NCI-H2196 treated with DMSO at 0.1 percent for 48 hours (cell line): ENCODE data around the gene RXRA.

ENCODE experiments used
- DNase-seq: peaks from one replicate; lab custom pipeline; 2025; ENCODE audit not compliant: unreplicated experiment; lab: John Stamatoyannopoulos, UW

Gene RXRA

DNA sequence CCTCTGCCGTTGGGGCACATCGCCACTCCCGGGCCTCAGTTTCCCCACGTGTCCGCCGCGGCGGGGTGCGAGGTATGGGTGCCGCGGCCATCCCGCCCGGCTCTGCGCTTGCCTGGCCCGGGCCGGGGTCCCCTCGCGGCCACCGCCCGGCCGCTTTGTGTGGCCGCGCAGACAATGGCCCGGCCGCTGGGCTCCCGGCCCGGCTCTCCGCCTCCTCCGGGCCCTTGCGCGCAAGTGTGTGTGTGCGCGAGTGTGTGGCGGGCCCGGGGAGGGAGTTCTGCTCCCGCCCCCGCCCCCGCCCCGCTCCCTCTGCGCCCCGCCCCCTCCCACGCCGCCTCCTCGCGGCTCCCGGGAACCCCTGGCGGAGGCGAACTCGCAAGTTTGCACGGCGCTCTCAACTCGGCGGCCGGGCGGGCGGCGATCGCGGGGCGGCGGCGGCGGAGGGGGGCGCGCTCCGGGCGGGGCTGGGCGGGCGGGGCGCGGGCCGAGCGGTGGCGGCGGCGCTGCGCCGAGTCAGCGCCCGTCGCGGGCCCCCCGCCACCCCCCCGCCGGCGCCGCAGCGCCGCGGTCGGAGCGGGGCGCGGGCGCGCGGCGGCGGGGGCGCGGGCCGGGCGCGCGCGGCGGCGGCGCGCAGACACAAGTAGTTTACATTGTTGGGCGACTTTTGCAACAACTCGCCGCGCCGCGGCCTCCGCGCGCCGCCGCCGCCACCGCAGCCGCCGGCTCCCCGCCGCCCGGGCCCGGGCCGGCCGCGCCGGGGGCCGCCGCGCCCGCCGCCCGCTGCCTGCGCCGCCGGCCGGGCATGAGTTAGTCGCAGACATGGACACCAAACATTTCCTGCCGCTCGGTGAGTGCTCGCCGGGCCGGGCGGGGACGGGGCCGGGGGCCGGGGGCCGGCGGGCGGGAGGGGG lies at the start of gene RXRA:
TSS of gene RXRA (plus strand) at position 643 of the 911 bp plus-strand sequence. CDS start at position 820, 177 bp downstream.
- DNase-seq = peak; percentile 56

DNA sequence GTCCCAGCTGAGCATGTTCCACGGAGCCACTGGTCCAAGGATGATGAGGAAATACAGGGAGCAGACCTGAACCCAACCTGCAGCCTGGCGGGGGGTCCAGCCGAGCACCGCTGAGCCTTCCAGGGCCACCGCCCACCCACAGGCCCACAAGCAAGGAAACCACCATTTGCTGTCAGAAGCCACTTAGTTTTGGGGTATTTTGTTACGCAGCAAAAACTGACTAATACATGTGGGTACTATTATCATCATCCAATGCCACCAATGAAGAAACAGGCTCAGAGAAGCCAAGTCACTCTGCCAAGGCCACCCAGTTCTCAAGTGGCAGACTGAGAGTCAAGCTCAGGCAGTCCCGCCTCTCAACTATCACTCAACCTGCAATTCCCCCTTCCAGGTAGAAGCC lies 48.0 kb upstream of the RXRA start:
- DNase-seq = no peak

DNA sequence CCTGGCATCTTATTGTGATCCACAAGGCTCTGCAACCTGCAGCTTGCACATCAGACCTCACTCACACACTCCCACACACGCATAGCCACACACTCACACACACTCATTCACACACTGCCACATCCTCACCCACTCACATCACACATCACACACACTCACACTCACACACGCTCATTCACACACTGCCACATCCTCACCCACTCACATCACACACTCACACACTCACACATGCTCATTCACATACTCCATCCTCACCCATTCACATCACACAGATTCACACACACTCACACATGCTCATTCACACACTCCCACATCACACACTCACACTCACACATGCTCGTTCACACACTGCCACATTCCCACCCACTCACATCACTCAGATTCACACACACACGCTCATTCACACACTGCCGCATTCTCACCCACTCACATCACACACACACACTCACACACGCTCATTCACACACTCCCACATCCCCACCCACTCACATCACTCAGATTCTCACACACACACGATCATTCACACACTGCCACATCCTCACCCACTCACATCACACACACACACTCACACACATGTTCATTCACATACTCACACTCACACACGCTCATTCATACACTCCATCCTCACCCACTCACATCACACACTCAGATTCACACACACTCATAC lies 47.1 kb upstream of the RXRA start:
- DNase-seq = no peak

DNA sequence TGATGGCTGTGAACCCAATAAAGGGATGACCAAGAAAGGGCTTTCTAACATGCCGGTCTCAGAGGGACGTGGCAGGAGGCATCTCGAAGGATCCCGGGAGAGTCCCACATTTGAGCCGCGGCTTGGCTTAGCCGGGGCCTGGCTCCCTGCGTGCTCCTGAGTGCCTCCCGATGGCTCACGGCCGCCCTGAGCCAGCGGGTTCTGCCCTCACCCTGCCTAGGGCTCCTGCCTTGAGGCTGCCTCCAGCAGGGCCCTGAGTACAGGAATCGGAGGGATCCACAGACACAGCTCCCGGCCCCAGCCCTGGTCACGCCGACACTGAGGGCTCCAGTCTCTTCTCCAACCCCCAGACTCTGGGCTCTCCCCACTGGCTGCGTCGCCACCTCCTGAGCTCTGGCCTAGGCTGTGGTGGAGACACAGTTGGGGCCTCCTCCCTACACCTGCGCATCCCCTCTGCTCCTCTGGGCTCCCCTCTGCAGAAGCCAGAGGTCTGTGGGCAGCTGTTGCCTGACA lies 44.1 kb upstream of the RXRA start:
- DNase-seq = no peak

DNA sequence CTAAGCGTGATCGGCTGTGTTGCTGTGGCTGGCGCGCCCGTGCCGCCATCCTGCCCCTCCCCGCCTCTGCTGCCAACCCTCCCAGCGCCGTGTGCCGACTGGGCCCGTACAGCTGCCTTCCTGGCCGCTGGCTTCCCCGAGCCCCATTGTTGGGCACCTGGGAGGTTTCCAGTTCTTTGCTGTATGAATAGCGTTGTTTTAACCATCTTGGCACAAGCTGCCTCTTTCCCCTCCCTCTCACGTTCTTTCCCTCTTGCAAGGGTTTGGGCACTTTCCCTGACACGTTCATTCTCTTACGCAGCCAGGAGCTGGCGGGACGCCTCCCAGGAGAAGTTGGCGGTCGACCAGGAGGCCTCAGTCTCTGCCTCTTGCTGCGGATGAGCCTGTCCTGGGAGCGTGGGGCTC lies 43.1 kb upstream of the RXRA start:
- DNase-seq = peak; percentile 93

DNA sequence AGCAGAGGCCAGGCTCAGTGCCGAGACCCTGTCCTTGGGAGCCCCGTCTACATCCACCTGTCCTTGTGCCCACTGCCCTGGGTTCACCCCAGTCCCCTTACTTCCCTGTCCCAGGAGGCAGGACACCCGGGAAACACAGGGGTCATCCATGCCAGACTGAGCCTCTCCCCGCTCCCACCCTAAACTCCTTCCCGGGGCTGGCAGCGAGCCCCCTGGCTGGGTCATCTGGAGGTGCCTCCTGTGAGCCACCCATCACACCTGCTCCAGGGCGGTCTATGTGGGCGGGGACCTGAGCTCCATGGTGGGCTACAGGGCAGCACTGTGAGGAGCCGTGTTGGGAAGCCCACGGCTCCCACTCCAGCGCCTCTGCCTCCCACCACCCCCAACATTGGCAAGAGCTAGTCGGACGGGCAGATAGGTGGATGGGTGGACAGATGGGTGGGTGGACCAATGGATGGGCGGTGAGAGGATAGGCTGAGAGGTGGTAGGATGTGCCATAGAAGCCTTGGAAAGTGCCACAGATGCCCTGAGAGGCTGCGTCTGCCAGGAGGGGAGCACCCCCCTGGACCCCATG lies 42.5 kb upstream of the RXRA start:
- no peak for DNase-seq

DNA sequence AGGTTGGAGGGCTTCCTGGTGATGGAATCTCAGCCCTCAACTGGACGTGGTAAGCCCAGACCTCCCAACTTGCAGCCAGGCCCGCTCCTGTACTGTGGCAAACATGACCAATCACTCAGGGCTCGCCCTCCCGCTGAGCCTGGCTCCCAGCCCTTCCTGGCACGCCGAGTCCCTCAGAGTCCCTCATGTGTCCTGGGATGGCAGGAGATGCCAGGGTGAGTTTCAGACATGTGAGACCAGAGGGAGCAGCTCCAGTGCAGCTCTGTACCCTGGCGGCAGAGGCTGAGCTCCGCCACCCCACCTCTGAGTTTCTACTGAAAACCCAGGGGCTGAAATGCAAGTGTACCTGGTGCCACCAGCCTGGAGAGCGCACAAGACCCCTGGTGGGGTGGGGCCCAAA lies 42.0 kb upstream of the RXRA start:
- no peak for DNase-seq

DNA sequence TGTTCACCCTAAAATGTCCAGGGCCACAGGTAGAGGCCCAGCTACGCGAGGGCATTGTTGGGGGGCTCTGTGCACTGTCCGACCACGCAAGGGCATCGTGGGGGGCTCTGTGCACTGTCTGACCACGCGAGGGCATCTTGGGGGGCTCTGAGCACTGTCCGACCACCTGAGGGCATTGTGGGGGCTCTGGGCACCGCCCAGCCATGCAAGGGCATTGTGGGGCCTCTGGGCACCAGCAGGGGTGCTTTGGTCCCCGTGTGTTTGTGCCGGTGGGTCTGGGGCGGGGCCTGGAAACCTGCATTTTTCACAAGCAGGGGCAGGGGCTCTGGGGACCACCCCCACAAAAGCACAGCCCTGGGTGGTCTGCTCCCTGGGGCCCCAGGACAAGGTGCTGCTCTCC lies 41.5 kb upstream of the RXRA start:
- DNase-seq = no peak

DNA sequence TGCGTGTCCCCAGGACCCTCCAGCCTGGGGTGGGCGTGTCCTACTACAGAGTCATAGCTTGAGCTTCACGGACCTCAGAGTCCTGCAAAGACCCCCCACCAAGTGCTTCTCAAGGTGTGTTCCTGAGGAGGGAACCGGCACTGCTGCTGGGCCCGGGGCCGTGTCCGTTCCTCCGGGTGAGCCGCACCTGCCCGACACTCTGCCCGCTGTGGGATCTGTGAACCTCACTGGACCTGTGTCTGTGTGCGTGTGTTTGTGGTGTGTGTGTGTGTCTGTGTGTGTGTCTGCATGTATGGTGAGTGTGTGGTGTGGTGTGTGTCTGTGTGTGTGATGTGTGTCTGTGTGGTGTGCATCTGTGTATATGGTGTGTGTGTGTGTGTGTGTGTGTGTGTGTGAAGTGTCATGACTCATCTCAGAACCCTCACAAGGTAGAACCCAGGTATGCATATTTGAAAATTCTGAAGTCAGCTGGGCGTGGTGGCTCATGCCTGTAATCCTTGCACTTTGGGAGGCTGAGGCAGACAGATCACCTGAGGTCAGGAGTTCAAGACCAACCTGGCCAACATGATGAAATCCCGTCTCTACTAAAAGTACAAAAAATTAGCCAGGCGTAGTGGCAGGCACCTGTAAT lies 40.9 kb upstream of the RXRA start:
- DNase-seq = no peak

DNA sequence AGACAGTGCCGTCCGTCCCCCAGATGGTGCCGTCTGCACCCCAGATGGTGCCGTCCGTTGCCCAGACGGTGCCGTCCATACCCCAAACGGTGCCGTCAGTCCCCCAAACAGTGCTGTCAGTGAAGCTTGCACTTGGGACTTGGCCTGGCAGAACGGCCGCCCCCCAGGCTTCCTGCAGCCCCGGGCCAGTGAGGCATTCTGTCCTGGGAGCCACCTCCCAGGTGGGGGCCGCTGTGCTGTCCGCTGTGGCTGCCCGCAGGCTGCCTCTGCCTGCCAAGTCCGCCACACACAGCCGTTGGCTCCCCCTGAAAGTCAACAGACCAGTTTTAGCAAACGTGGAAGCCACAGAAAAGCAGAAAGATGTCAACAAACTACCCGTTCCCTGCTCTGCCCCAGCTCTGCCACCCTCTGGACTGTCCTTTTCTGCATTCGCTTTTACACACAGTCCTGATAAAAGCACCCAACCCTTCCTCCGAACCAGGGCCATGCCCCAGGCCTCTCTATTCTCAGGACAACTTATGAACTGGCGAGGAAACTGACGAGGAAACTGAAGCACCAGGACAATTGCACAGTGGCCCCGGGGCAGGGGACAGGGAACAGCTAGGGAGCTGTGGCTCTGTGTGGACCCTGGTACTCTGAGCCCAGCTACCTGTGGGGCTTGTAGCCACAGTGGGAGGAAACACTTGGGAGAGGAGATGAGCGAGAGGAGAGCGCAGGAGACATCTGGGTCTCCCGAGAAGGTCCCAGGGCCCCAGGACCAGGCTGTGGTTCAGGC lies 39.6 kb upstream of the RXRA start:
- DNase-seq = no peak

DNA sequence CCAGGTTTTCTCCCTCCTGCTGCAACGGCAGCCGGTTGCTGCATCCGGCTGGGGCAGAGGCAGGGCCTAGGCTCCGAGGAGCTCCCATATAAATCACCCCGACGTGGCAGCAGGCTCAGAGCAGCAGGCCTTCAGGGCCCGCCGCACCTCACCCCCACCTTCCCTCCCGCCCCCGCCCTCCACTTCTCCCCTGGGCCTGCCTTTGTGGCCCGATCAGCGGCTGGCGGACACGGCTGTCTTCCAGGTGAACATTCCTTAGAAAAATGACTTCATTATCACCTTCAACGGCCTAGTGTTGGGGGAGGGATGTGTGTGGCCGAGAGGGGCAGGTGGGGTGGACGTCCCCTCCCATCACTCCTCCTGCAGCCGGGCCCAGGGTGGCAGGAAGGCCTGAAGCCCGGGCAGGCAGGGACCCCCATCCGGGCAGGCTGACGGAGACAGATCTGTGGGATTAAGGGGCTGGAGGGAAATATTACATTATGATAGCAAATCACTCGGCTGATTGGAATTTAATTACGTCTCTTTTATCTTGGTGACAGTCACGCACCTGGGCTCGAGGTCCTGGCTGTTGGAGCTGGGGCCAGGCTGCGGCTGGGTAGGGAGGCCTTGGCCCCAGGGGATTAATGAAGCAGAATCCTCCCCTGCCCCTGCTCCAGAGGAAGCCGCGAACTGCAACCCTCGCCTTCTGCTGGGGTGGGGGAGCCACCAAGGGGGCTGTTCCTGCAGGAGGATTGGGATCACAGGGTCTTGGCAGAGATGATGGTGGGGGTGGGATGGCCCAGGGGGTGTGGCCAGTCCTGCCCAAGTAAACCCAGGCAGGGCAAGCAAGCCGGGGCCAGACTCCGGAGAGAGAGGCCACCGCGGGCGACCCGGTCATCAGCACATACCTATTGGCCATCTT lies 38.4 kb upstream of the RXRA start:
- DNase-seq = no peak

DNA sequence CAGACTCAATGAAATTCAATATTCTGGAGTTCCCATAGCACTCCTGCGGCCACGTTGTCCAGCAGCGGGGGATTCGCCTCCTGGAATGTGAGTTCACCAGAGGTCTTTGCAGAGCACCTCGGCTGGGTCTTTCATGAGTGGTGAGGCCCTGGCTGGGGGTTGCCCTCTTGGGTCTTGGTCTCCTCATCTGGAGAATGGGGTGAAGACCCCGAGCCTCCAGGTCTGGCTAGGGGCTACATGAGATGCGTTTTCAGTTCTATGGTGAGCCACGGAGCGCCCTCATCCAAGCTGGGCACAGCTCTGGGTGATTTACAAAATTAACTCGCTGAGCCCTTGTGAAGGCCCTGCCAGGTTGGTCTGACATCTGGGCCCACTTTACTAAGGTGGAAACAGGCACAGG lies 37.5 kb upstream of the RXRA start:
- no peak for DNase-seq

DNA sequence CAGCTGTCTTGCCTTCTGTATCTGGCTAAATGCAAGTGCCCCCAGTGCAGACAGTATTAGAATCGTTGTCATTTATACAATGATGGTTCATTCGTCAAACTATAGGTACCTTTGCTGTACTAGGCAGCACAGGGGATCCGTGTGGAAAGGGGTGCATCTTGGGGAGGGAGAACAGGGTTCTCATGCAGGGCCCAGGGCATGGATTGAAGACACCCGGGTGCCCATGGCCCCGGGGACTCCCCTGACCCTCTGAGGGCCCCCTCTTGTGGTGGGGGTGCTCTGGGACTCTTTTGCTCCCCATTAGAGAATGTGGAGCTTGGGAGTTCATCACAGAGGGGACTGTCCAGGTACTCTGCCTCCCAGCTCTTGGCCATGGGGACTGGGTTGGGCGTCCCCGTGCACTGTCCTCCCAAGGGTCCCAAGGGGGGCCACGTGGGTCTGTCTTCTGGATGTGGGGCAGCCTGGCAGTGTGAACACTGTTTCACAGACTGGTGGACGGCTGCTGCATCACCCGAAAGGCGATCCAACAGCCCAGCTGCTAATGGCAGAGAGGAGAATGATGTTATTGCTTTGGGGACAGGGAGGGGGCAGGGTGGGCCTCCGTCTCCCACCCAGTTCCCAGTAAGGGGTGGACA lies 36.9 kb upstream of the RXRA start:
- DNase-seq = no peak

DNA sequence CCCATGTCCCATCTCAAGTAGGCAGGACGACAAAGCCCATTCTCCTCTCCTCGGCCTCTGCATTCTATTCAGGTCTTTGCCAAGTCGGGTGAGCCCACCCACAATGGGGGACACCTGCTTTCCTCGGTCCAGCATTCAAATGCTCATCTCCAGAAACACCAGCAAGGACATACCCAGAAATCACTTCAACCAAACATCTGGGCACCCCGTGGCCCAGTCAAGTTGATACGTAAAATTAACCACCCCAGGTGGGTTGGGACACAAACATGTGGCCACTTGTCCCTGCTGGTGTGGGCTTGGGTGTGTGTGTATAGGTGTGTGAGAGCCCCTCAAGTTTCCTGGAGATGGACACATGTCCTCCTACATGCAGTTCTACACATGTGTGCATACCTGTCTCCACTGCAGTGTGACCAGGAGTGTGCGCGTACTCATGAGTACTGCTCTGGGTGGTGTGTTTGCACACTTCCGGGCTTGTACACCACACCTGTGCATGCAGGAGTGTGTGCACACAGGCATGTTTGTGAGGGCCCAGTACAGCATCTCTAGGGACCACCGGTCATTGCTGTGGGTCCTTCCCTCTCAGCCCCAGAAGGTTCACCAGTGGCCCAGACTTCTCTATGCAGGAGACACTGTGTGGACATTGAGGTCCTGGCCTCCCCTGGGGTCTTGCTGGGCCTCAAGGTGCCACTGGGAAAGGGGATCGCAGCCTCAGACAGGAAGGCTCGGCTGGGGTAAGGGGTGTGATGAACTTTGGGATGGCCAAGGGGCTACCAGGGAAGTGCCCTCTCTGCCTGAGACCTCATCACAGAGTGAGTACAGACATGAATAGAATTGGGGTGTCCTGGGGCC lies 35.4 kb upstream of the RXRA start:
- DNase-seq = no peak

DNA sequence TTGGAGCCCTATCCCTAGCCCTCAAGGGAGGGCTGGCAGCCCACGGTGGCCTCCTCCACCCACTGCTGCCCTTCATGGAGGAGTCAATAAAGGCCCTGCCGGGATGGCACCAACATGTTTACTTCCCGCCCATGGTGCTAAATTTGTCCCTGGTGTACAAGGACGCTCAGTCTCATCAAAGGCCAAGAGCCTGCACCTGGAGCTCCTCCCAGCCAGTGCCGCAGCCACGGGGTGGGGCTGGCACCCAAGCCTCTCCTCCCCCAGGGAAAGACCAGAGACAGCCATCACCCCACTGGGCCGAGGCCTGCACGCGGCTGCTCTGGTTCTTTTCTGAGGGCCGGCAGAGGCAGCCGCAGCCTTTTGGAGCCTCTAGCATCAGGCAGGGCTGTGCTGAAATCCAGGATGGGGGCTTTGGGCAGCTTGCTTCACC lies 34.8 kb upstream of the RXRA start:
- no peak for DNase-seq

DNA sequence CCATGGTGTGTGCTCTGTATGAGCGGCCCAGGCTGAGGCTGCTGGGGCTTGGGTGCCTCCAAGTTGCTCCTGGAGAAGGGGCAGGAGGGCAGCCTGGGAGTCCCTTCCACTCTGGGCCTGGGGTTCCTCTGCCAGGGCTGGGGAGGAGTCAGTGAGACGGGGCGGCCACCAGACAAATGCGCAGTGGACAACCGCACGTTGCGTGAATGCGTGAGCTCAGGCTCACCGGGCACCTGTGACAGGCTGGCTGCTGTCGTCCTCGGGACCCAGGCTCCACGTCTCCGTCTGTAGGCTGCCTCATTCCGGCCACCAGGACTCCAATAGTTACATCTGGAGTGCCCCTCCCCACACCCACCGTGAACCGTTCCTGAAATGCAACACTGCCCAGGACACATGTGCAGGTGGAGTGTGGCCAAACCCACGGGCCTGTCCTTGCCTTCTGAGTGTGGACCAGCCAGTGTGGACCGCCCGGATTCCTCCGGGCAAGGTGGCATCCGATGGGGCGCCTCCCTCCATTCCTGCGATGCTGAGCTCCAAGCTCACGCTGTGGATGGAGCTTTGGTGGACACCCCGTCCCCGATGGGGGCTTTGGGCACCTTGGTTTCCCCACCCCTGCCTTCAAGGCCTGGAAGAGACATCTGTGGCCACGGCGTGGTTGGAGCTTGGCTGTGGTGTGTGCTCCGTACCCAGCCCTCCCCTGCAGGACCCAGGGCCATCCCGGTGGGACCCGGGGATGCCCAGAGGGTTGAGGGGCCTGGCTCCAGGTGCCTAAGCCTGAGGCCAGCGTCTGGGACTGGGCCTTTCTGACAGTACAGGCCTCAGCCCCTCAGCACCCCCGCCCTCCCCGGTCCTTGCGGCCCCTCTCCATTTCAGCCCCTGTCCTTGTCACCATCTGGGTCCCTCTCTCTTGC lies 34.0 kb upstream of the RXRA start:
- no peak for DNase-seq

DNA sequence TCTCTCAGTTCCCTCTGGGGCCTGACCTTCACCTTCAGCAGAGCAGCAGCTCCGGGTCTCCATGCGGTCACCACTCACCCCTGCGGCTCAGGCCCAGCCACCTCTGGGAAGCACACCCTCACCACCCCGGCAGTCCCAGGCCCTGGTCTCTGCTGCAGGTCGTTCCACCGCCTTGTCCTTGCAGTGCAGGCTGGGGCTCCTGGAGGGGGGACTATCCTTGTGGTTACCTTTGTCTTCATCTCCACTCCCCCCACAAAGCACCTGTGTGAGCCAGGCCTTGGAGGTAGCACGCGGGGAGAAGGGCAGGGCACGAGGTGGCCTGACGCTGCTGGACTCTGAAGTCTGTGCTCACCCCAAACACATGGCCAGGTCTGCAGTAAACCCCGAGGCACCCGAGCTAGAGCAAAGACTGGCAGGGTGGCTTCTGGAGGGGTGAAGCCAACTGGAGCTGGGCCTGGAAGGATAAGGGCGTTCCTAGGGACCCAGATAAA lies 33.2 kb upstream of the RXRA start:
- DNase-seq = no peak
